ENCODE data around the gene CEP135. TPM values are rescaled to one million over a fixed set of nuclear protein-coding genes. Genes with fewer than 3 reads are reported as not detected.

Gene CEP135
- total RNA-seq, 1 donor, result 12.1 TPM

DNA sequence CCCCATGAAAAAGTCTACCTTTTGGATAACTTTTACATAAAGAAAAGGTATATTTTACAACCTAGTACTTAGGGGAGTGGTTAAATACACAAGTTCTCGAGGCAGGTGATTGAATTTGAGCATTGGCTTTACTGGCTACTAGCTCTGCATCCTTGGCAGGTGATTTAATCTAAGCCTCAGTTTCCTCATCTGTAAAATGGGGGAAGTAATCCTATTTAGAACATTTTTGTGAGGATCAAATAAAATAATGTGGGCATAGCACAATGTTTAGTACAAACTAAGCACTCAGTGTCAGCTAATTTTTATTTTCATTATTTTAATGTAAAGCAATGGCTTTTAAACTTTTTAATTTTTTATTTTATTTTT lies 102.9 kb downstream of the CEP135 start:
- no peak overlapping the region for H3K4me3 ChIP-seq (ENCODE audit: low read depth, low read length)
- TF ChIP-seq, protein P1, sequence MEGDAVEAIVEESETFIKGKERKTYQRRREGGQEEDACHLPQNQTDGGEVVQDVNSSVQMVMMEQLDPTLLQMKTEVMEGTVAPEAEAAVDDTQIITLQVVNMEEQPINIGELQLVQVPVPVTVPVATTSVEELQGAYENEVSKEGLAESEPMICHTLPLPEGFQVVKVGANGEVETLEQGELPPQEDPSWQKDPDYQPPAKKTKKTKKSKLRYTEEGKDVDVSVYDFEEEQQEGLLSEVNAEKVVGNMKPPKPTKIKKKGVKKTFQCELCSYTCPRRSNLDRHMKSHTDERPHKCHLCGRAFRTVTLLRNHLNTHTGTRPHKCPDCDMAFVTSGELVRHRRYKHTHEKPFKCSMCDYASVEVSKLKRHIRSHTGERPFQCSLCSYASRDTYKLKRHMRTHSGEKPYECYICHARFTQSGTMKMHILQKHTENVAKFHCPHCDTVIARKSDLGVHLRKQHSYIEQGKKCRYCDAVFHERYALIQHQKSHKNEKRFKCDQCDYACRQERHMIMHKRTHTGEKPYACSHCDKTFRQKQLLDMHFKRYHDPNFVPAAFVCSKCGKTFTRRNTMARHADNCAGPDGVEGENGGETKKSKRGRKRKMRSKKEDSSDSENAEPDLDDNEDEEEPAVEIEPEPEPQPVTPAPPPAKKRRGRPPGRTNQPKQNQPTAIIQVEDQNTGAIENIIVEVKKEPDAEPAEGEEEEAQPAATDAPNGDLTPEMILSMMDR (IDR thresholded peaks at IDR 0.05; ENCODE audit: insufficient read depth, low read depth, low read length), result no peak
- no peak for DNase-seq (ENCODE audit: low read depth)

DNA sequence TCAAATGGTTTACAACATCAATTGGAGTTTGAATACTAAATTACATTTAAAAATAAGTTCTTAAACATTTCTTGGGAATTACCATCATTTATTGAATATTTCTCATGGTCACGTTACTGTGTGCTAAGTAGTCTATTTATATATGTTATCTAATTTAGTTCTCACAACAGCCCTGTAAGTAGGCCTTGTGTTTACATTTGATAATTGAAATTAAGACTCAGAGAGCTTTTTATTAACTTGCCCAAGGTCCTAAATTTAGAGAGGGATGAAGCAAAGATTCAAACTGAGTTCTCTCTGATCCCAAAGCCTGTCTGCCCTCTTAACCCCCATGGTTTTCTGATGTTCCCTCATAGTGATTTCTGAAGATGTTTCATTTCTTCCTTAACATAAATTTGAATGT lies 103.7 kb downstream of the CEP135 start:
- TF ChIP-seq, protein P1 (IDR thresholded peaks at IDR 0.05; ENCODE audit: insufficient read depth, low read depth, low read length), result no peak
- DNase-seq (ENCODE audit: low read depth), result no peak
- H3K4me3 ChIP-seq (ENCODE audit: low read depth, low read length), result no peak overlapping the region

GRCh38 chr4:56052966-56053365 lies 104.2 kb downstream of the CEP135 start:
- TF ChIP-seq, protein P1 (IDR thresholded peaks at IDR 0.05; ENCODE audit: insufficient read depth, low read depth, low read length), result no peak
- no peak overlapping the region for H3K4me3 ChIP-seq (ENCODE audit: low read depth, low read length)
- DNase-seq (ENCODE audit: low read depth), result no peak

GRCh38 chr4:56055027-56055977 lies 106.6 kb downstream of the CEP135 start:
- no peak overlapping the region for H3K4me3 ChIP-seq (ENCODE audit: low read depth, low read length)
- DNase-seq (ENCODE audit: low read depth), result no peak
- TF ChIP-seq, protein P1 (IDR thresholded peaks at IDR 0.05; ENCODE audit: insufficient read depth, low read depth, low read length), result no peak

DNA sequence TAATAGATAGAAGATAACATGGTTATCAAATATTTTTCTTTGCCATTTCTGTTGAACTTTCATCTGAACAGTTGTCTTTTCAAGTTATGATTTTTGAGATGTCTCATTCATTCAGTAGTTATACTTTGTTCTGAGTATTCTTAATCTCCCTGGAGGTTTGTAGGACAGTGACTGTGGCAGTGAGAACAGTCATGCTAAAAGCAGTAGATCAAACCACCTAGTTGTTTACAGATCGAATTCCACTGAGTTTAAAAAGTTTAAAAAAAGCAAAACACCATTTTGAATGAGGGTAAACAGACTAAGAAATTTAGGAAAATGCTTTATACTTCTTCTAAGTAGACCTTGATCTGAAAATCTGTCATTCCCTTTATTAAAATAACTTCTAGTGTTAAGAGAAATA lies 107.2 kb downstream of the CEP135 start:
- DNase-seq (ENCODE audit: low read depth), result no peak
- no peak overlapping the region for H3K4me3 ChIP-seq (ENCODE audit: low read depth, low read length)
- TF ChIP-seq, protein P1 (IDR thresholded peaks at IDR 0.05; ENCODE audit: insufficient read depth, low read depth, low read length), result no peak

DNA sequence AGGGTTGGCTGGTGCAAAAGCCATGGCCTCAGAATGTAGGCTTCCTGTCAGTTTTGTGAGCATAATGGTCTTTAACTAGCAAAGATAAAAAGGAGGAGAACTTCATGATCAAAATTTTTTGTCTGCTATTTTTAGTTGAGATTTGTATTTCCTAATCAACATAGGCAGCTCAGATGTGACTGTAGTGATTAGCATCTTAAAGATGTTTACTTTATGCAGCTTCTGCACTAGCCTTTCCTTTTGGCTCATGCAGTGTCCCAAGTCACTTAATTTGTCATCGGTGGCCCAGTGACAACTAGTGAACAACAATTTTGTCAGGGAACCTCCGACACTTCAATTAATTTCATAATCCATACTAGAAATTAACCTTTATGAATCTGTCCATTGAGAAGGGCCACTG lies 109.8 kb downstream of the CEP135 start:
- DNase-seq (ENCODE audit: low read depth), result no peak

More for the DNA sequence above, 109.8 kb downstream of the CEP135 start:
- H3K4me3 ChIP-seq (ENCODE audit: low read depth, low read length), result no peak overlapping the region
- TF ChIP-seq, protein P1 (IDR thresholded peaks at IDR 0.05; ENCODE audit: insufficient read depth, low read depth, low read length), result no peak

Measured in fibroblast of villous mesenchyme (primary cell).